Colonic mucosa (tissue), 4 donors: Measurements from ENCODE around the gene CLTB. TPM values are rescaled to one million over a fixed set of nuclear protein-coding genes. Genes with fewer than 3 reads are reported as not detected.
A peak's percentile ranks its signal among the peaks of the same experiment; 100 is the strongest.
"Not testable (repeated sequence)": the region's sequence is repeated elsewhere in the genome, so short reads cannot be mapped to it uniquely, and the experiment has no call there.

Source experiments
- DNase-seq: peaks from one replicate; pipeline ENCODE4 v3.0.0-alpha.2; 2020
- H3K27ac ChIP-seq: fragments of 200-600 bp; one replicate; pipeline ENCODE4 v1.8.0; 2021
- H3K27me3 ChIP-seq: fragments of 200-600 bp; one replicate; pipeline ENCODE4 v1.8.0; 2021
- H3K36me3 ChIP-seq: fragments of 200-600 bp; one replicate; pipeline ENCODE4 v1.8.0; 2021
- H3K4me1 ChIP-seq: fragments of 200-600 bp; one replicate; pipeline ENCODE4 v1.8.0; 2021; ENCODE audit warnings: mild to moderate bottlenecking
- H3K4me3 ChIP-seq: fragments of 200-600 bp; one replicate; pipeline ENCODE4 v1.8.0; 2021
- H3K9ac ChIP-seq, 2 donors: one replicate each; pipeline ENCODE4 v1.7.0; 2013; ENCODE audit warnings: control low read depth in 2 of 2, low read depth in 2 of 2, low read length in 2 of 2
- H3K9me3 ChIP-seq: fragments of 200-600 bp; one replicate; pipeline ENCODE4 v1.8.0; 2021
- intact Hi-C: fragments of 100-400 bp; cut with DNase I; formaldehyde crosslinking; loops from one replicate; pipeline ENCODE4 v1.14.1; 2022
- total RNA-seq, 2 donors: library from RNA; stranded (reverse); fragmentation: NEBNext Ultra II Directional in 1 of 2; extraction: Animal tissue kit (Norgen Biotek cat#: 25700) in 1 of 2; gene quantifications; one replicate each; pipeline ENCODE4 v1.2.1, GENCODE V29; 2021
- TF ChIP-seq, protein P1 (sequence below): fragments of 200-600 bp; IDR thresholded peaks from one replicate; pipeline ENCODE4 v1.8.0; 2022; ENCODE audit warnings: antibody characterized with exemption, mild to moderate bottlenecking
- donor health status: healthy.
- donor health status: DM: no; HTN: no; CAD: no.
- donor health status: DM: no; HTN: no; CAD: no.

Gene CLTB
- total RNA-seq, 2 donors from 2014 or later = 181 to 263 TPM

DNA sequence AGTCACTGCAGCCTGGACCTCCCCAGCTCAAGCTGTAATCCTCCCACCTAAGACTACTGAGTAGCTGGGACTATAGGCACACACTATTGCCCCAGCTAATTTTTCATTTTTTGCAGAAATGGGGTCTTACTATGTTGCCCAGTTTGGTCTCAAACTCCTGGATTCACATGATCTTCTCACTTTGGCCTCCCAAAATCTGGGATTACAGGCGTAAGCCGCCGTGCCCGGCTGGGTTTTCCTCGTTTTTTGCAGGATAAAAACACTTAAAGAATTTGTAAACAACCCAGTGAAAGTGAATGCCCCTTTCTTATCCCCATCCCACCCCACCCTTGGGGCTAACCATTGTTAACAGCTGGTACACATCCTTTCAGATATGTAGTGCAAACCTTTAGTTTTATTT, 7.7 kb downstream of the CLTB start:
- Histone ChIP-seq H3K27ac (no peak overlapping the region), H3K4me1 (peaks cover 12% of the 10 kb centered on the region)

DNA sequence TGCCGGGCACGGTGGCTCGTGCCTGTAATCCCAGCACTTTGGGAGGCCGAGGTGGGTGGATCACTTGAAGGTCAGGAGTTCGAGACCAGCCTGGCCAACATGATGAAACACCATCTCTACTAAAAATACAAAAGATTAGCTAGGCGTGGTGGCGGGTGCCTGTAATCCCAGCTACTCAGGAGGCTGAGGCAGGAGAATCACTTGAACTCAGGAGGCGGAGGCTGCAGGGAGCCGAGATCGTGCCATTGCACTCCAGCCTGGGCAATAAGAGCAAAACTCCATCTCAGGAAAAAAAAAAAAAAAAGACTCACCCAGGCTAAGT, 8.1 kb downstream of the CLTB start:
- H3K4me1 ChIP-seq = peaks cover 15% of the 10 kb centered on the region
- H3K4me3 ChIP-seq, H3K27me3 ChIP-seq, H3K36me3 ChIP-seq, intact Hi-C loops, DNase-seq, H3K27ac ChIP-seq, H3K9ac ChIP-seq, H3K9me3 ChIP-seq: not testable (repeated sequence)

More for the DNA sequence above, 7.7 kb downstream of the CLTB start:
- no peaks in the 10 kb centered on the region for H3K36me3 ChIP-seq
- TF ChIP-seq, protein P1, sequence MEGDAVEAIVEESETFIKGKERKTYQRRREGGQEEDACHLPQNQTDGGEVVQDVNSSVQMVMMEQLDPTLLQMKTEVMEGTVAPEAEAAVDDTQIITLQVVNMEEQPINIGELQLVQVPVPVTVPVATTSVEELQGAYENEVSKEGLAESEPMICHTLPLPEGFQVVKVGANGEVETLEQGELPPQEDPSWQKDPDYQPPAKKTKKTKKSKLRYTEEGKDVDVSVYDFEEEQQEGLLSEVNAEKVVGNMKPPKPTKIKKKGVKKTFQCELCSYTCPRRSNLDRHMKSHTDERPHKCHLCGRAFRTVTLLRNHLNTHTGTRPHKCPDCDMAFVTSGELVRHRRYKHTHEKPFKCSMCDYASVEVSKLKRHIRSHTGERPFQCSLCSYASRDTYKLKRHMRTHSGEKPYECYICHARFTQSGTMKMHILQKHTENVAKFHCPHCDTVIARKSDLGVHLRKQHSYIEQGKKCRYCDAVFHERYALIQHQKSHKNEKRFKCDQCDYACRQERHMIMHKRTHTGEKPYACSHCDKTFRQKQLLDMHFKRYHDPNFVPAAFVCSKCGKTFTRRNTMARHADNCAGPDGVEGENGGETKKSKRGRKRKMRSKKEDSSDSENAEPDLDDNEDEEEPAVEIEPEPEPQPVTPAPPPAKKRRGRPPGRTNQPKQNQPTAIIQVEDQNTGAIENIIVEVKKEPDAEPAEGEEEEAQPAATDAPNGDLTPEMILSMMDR = no peak
- no peaks in the 10 kb centered on the region for H3K27me3 ChIP-seq
- H3K9ac ChIP-seq = no peak overlapping the region
- H3K9me3 ChIP-seq = no peaks in the 10 kb centered on the region
- intact Hi-C loops = no loop called here
- DNase-seq = no peak
- H3K4me3 ChIP-seq = no peak overlapping the region

DNA sequence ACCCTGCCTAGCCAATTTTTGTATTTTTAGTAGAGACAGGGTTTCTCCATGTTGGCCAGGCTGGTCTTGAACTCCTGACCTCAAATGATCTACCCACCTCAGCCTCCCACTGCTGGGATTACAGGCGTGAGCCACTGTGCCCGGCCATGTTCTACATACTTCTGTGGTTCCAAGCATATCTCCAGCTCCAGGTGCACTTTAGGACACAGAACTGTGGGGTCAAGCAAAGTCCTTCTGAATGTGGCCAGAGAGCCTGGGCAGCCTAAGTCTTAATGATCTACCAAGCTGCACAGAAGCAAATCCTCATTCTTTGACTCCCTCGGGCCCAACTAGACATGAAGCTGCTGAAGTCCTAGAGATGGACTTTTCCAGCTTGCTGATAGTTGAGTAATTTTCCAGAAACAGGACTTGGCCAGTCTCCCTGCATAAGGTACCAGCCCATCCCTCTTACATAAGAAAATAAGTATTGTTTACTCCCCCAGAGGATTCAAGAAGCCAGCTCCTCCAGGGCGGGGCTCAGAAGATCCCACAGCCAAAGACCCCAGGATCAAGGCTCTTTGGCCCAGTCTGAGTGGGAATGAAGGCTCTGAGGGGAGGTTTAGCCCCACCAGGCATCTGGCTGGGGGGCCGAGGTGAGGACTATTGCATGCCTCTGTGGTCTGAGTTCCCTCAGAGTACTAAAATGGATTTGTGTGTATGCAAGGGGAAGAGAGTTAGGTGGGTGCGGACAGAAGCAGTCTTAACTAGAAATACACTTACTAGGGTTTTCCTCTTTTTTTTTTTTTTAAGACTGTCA, 8.7 kb downstream of the CLTB start:
- Histone ChIP-seq H3K27me3 (no peaks in the 10 kb centered on the region), H3K4me3 (no peak overlapping the region), H3K9ac (no peak overlapping the region), H3K27ac (no peak overlapping the region), H3K4me1 (peaks cover 18% of the 10 kb centered on the region), H3K36me3 (no peaks in the 10 kb centered on the region), H3K9me3 (no peaks in the 10 kb centered on the region)
- intact Hi-C loops = no loop called here
- DNase-seq = no peak
- TF ChIP-seq, protein P1 = no peak

DNA sequence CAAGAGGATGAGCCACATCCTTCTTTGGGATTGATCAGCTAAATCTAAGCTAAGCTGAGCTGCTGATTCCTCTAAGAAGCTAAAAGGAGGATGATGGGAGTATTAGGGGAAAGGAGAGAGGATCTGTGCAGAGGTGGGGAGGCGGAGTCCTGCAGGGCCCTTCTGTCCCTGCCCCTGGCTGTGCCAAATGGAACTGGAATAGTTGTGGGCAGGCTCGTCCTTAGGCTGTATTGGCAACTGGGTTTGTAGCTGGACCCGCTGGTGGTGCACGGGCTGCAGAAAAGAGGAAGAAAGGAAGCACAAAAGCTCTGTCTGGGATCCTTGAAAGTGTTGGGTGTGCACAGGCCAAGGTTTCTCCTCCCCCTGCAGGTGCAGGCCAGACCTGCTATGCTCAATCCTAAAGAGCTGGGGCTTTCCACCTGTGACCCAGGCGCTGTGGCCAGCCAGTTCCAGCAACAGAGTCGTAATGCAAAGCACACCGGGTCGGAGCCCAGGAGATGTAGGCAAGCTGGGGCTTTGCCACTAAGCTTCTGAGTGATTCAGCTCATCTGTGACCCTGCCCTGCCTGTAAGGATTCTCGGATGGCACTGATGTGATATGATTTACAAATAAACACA, 9.8 kb downstream of the CLTB start:
- no peak for DNase-seq
- Histone ChIP-seq H3K27ac (peak overlapping the region; percentile 97), H3K9ac (peak overlapping the region; percentile 43 to 84), H3K4me1 (peaks cover 24% of the 10 kb centered on the region), H3K27me3 (no peaks in the 10 kb centered on the region), H3K36me3 (no peaks in the 10 kb centered on the region), H3K9me3 (no peaks in the 10 kb centered on the region), H3K4me3 (no peak overlapping the region)
- intact Hi-C loops = no loop called here
- TF ChIP-seq, protein P1 = no peak

DNA sequence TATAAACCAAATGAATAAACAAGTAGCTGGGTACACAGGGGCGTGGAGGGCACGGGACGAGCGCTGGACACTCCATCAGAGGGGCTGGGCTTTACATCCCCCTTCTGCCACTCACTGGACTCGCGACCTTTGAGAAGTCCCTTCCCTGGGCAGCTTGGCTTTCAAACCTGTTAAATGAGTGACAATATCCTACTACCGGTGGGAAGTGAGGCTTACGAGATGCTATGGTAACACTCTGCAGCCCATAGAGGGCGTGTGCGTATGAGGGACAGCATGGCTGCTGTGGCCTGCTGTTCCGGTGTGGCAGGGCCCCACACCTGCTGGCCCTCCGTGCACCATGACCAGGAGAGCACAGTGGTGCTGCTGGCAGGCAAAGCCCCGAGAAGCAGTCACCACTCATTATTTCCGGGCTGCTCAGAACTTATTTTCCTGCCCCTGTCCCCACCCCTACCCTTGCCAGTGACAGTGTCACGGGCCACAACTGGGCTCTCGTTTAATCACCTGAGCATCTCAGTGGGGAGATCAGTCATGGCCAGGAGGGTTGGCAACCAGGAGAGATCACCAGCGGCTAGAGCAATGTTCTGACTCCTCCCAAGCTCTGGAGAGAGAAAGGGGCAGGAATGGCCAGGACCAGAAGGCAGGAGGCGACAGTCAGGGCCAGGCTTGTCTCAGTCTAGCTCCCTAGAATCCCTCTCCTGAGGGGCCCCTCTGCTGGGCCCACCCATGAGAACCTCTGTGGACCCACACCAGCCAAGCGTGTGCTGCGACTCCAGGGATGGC, 10.5 kb downstream of the CLTB start:
- peak overlapping the region; percentile 43 to 84 for H3K9ac ChIP-seq
- peaks cover 24% of the 10 kb centered on the region for H3K4me1 ChIP-seq
- peak overlapping the region; percentile 97 for H3K27ac ChIP-seq
- H3K36me3 ChIP-seq = no peaks in the 10 kb centered on the region
- no peak overlapping the region for H3K4me3 ChIP-seq
- DNase-seq = peak; percentile 64
- TF ChIP-seq, protein P1 = no peak
- intact Hi-C loops = no loop called here
- H3K9me3 ChIP-seq = no peaks in the 10 kb centered on the region
- H3K27me3 ChIP-seq = no peaks in the 10 kb centered on the region
